ENCODE data around the gene RAPGEF1. TPM values are rescaled to one million over a fixed set of nuclear protein-coding genes. Genes with fewer than 3 reads are reported as not detected.
A peak's percentile ranks its signal among the peaks of the same experiment; 100 is the strongest.

The RAPGEF1 gene
- polyA plus RNA-seq, 5 donors: 35.6 to 44.8 (median 40.5) TPM

DNA sequence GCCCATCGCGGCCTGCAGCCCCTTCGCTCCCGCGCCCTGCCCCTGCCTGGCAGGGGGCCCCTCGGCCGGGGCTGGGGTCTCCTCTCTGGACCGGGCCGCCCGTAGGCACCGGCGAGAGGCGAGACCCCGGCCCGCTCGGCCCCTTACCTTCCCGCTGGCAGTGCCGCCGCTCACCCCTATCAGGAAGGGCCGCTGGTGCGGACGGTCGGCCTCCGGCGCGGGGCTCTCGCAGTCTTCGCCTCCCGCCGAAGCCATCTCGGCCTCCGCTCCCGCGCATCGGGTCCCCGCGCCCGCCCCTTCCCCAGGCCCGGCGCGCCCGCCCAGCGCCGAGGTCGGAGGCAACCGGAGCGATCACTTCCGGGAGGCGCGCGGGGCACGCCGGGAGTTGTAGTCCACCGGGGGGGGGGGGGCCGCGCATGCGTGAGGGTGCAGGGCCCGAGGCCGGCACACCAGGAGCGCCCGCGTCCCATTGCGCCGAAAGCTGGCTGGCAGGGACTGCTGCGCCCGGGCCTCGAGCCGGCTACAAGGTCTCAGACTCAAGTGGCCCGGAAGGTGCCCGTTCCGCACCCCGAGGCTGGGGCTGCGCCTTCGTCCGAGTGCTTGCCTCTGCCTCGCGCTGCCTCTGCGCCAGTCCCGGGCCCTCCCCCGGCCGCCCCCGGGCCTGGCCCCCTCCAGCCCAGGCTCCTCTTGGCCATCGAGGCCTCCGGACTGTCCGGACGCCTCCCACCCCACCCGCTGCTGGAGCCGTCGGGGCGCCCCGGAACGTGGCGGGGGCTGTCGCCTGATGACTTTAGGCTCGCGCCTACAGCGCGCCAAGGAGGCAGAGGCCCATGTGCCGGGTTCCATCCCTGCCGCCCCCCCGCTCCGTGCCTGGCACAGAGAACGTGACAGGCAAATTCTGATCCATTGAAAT is 208.7 kb downstream of the RAPGEF1 start, which contains the start of gene UCK1:
Gene UCK1, minus strand, starts transcription at position 344 of the 913 bp plus-strand sequence. Its CDS starts 89 bp downstream, at position 255.
- DNase-seq: peak; percentile 85 to 86

DNA sequence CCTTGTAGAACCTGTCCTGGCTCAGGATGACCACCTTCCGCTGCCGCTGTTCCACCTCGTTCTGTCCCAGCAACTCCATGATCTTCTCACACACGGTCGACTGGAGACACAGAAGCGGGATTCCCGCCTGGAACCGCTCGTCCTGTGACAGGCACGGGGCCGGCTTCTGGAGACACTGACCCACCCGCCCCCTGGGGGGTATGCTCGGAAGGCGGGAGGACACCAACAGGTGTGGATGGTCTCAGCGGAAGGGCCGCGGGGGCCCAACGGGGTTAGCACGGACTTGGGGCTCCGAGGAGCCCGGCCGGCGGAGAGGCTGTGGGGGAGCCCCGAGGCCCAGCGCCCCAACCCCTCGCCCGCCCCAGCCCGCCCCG is 209.3 kb downstream of the RAPGEF1 start:
- DNase-seq: no peak

DNA sequence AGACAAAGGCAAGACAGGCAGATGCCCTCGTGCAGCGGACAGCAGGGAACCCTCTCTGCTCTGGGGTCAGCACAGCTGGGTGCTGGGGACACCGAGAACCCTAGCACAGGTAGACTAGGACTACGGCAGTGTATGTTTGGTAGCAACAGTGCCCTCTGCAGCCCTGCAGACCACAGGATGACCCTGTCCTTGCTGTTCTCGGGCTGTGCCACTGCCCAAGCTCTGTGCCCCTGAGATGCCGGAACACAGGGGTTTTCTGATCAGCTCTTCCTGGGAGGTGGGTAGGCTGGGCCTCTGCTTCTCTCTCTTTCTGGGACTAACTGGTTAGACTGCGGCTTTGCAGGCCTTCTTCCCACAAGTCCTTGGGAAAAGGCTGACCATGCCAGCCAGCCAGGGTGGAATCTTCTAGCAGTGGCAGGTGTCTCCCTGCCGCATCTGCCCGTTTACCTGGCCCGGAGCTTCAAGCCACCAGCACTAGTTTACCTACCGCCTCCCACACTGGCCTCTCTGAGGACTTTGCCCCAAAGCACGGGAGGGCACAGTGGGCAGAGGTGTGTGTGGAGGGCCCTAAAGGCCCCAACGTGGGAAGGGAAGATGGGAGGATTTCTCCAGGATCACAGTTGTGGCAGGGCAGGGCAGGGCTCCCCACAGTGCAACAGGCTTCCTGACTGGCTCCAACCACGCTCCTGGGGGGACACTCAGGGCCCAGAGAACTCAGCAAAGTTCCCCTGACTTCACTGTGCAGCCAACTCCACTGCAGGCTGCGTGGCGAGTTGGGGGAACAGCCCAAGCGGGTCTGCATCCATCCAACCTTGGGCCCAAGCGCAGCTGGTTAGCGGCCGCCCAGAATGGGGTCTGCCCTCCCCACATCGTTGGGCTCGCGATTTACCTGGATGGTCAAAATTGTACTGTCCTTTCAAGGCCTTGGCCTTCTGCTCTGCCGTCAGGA is 210.0 kb downstream of the RAPGEF1 start:
- no peak for DNase-seq

DNA sequence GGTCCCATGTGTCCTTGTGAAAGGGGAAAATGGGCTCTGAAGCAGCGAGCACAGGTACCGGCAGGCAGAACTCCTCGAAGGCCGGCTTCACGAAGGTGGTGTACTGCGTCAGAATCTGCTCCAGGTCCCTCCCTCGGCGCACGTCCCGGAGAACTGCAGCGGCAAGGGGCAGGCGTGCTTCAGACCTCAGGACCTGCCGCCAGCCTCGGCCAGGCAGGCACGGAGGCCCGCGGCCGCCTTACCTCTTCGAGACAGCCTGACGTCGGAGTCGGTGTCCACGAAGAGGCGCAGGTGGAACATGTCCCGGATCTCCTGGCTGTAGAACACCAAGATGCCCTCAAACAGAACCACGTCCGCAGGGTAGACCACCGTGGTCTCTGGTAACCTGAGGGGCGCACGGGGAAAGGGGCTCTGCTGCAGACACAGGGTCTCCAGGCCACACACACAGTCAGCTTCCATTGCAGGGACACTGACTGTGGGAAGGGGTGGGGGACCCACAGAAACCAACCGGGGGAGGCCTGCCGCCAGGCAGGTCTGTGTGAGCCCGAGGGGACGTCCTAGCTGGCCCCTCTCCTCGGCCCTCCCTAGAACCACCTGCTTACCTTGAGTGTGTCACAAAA is 210.9 kb downstream of the RAPGEF1 start:
- DNase-seq: no peak

DNA sequence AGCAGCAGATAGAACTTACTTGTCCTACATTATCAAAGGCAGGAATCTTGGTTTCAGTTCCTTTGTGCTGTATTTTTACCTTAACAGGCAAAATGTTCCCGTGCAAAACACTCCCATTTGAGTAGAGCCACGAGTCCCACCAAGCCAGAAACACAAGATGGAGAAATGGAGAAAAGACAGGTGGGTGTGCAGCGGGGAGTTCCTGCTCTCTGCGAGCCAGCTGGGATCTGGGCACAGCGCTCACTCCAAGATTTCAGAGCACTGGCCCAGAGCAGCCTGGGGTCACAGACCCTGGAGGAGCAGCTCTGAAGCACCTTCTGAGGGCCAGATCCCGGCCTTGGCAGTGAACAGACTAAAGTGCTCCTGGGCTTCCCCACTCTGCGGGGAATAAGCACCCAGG is 211.7 kb downstream of the RAPGEF1 start:
- DNase-seq: no peak

Other genes starting within 250 kb of the RAPGEF1 start
- 10 to 100 TPM; 32.7 to 52.6 (median 36.0) TPM for gene POMT1, start 237.2 kb downstream of the RAPGEF1 start, polyA plus RNA-seq (ENCODE audit: insufficient read depth in 1 of 5, insufficient read length in 5 of 5, low replicate concordance in 1 of 5)
- gene UCK1, start 208.8 kb downstream of the RAPGEF1 start, polyA plus RNA-seq (ENCODE audit: insufficient read depth in 1 of 5, insufficient read length in 5 of 5, low replicate concordance in 1 of 5): 10 to 100 TPM; 26.2 to 31.5 (median 30.2) TPM
- gene PRRT1B, start 194.6 kb downstream of the RAPGEF1 start, polyA plus RNA-seq (ENCODE audit: insufficient read depth in 1 of 5, insufficient read length in 5 of 5, low replicate concordance in 1 of 5): 1 to 10 TPM; 4.1 to 9.8 (median 8.2) TPM

Measured in right lung (tissue), 5 donors.